Effector memory CD8-positive, alpha-beta T cell (primary cell): ENCODE results near the gene MAPK4.

Experiments used
- ATAC-seq: fragments of 150-1000 bp; cut with Tn5 transposase; replicated peaks from 2 replicates; pipeline ENCODE4 v1.10.0; 2021; ENCODE audit warnings: mild to moderate bottlenecking, moderate library complexity
- DNase-seq, 3 experiments: peaks; one replicate each; pipeline ENCODE4 v3.0.0; 2021
- H3K27ac Mint-ChIP-seq, 2 donors: one replicate each; pipeline ENCODE4 v1.8.0; 2022; ENCODE audit warnings: mild to moderate bottlenecking in 2 of 2, mixed read lengths in 2 of 2, moderate library complexity in 2 of 2
- H3K27me3 Mint-ChIP-seq, 2 donors: one replicate each; pipeline ENCODE4 v1.8.0; 2022; ENCODE audit warnings: mixed read lengths in 2 of 2
- H3K36me3 Mint-ChIP-seq: one replicate; pipeline ENCODE4 v1.8.0; 2022; ENCODE audit warnings: mild to moderate bottlenecking, moderate library complexity, mixed read lengths; ENCODE audit not compliant: insufficient read depth
- H3K4me1 Mint-ChIP-seq, 2 donors: one replicate each; pipeline ENCODE4 v1.8.0; 2022; ENCODE audit warnings: low read depth in 2 of 2, mixed read lengths in 2 of 2
- H3K4me3 Mint-ChIP-seq, 2 donors: one replicate each; pipeline ENCODE4 v1.8.0; 2022; ENCODE audit warnings: mild to moderate bottlenecking in 2 of 2, mixed read lengths in 2 of 2, moderate library complexity in 2 of 2
- H3K9me3 Mint-ChIP-seq, 2 donors: one replicate each; pipeline ENCODE4 v1.8.0; 2022; ENCODE audit warnings: mixed read lengths in 2 of 2

The MAPK4 gene

DNA sequence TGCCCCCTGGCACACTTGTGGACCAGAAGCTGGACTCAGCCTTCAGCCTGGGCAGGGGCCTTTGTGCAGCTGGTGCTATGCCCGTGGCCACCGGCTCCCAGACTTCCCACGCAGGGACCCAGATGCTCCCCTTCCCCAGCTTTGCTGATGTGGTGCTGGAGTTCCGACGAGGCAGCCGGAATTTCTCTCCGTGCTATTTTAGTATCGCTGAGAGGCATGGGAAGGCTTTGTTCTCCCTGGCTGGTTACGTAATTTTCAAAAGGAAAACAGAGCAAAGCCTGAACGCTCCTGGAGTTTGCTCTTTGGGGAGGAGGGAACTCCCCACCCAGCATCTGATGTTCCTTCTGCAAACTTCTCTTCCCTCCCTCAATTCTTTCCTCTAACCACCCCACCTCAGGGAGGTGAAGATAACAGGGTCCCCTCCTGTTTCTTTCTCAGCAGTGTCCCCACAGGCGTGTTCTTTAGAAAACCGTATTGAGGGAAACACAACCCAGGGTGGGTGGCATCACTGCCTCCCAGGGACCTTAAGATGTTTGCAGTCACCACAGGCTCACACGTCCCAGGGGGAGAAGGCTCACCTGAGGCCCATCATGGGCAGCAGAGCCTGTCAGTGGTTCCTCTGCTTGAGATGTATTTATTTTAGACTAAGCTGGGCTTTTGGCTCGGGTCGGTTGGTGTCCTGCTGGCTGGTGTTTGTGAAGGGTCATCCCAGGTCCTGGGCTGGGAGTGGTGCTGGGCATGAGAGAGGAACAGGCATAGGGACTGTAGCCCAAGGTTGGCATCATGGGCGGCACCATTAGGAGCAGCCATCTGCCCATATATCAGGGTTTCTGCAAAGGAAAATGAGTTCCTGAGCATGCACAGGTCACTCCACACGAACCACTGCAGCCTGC lies 95.0 kb downstream of the MAPK4 start:
- H3K27me3 Mint-ChIP-seq = peaks cover 24 to 47% of the 10 kb centered on the region in 2 donors
- H3K36me3 Mint-ChIP-seq = no peaks in the 10 kb centered on the region

DNA sequence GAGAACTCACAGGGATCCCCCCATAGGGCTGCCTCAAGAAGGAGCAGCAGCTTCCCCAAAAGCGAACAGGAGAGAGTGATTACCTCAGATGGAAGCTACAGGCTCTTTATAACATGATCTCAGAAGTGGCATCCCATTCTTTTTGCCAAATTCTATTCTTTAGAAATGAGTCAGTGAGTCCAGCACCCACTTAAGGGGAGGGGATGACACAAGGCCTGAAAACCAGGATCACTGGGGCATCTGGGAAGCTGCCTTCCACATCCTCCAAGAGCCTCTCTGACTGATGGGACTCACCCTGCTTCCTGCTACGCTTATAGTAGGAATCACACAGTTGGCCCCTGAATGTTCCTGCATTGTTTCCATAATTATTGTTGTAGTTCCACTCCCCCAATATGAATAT lies 96.5 kb downstream of the MAPK4 start:
- no peak for DNase-seq
- Mint-ChIP-seq H3K27me3 (peaks cover 16 to 39% of the 10 kb centered on the region in 2 donors), H3K36me3 (no peaks in the 10 kb centered on the region), H3K4me1 (peaks cover 0 to 2% of the 10 kb centered on the region in 2 donors), H3K9me3 (peaks cover 0 to 2% of the 10 kb centered on the region in 2 donors), H3K27ac (no peak overlapping the region), H3K4me3 (no peak overlapping the region)
- ATAC-seq = no peak

More for the DNA sequence above, 95.0 kb downstream of the MAPK4 start:
- no peak for ATAC-seq
- no peak for DNase-seq
- peaks cover 0 to 2% of the 10 kb centered on the region in 2 donors for H3K9me3 Mint-ChIP-seq
- no peak overlapping the region for H3K27ac Mint-ChIP-seq
- no peak overlapping the region for H3K4me3 Mint-ChIP-seq
- H3K4me1 Mint-ChIP-seq = peaks cover 0 to 2% of the 10 kb centered on the region in 2 donors

DNA sequence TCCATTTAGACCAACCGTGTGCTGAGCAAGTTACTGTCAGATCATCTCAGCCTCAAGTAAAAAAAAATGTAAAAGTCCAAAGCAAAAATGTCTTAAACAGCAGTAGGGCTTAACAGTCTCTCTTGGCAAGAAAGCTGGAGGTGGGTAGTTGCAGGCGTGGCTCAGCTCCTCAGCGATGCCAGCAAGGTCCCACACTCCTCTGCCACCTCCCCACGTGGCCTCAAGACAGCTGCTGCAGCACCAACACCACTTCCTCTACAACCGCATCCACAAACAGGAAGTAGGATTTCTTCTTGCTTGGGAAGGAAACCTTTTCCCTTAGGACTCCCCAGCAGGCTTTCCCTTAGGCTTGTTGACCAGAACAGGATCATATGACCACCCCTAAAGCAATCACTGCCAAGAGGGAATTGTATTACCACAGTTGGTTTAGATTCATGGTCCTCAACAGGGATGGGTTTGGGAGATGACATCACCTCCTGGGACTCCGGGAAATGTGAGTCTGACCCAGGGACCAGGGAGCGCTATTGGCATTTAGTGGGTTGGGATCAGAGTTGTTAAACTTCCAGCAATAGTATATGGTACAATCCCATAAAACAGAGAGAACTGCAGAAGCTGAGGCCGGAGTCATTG lies 97.1 kb downstream of the MAPK4 start:
- Mint-ChIP-seq H3K4me3 (no peak overlapping the region), H3K4me1 (peaks cover 0 to 2% of the 10 kb centered on the region in 2 donors), H3K27ac (no peak overlapping the region), H3K36me3 (no peaks in the 10 kb centered on the region), H3K9me3 (peaks cover 0 to 3% of the 10 kb centered on the region in 2 donors), H3K27me3 (peaks cover 15 to 39% of the 10 kb centered on the region in 2 donors)
- DNase-seq = no peak
- no peak for ATAC-seq

DNA sequence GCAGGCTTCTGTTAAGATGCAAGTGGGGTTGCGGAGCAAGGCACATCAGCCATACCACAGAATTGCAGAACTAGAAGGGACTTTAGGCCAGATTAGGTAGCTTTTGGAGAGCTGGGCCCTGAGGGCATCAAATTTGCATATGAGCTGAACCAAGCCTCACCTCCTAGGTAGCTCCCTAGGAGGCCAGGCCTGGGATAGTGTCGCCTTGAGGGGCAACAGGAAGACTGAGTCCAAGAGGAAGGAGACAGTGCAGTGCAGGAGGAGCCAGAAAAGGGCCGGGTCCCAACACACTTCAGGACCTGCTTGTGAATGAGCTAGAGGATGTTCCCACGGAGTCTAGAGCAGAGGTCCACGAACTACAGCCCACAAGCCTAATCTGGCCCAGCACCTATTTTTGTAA lies 98.7 kb downstream of the MAPK4 start:
- Mint-ChIP-seq H3K36me3 (no peaks in the 10 kb centered on the region), H3K27ac (no peak overlapping the region), H3K27me3 (peaks cover 15 to 39% of the 10 kb centered on the region in 2 donors), H3K4me3 (no peak overlapping the region), H3K9me3 (peaks cover 0 to 5% of the 10 kb centered on the region in 2 donors), H3K4me1 (peaks cover 0 to 2% of the 10 kb centered on the region in 2 donors)
- no peak for ATAC-seq
- DNase-seq = no peak

DNA sequence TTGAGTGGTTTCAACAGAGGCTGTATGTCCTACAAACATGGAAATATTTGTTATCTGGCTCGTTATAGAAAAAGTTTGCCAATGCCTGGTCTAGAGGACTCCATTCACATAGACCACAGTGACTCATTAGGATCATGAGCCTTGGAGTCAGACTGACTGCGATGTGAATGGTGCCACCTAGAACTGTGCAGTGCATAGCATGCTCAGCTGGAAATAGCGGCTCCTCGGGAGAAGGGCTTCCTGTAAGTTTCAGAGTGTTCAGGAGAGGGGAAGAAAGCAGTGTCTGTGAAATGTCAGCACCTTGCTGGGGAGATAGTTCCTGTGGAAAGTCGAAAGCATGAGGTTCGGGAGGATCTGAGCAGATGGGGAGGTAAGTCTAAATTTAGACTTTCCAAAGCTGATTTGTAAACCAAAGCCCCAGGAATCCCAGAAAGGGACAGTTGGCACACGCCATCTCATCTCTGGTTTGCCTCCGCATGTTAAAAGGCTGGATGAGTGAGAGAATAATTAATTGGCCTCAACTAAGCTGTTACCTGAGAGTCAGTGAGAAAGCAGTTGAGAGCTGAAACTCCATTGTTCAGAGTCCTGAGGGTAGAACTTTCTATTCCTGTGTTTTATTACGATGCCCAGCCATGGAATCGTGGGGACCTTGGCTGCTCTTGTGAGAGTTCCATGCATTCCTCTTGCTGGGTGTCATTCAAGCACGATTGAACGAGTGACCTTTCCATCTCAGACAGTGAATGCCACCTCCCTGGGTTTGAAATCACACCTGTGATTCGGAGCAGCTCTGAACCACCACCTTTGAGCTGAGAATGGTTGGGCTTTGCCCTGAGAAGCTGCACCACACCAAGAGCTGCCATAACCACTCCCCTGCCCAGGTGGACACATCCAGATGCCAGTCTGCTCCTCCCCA lies 99.5 kb downstream of the MAPK4 start:
- Mint-ChIP-seq H3K36me3 (no peaks in the 10 kb centered on the region), H3K27ac (no peak overlapping the region), H3K4me3 (no peak overlapping the region), H3K9me3 (peaks cover 0 to 5% of the 10 kb centered on the region in 2 donors), H3K27me3 (peaks cover 15 to 39% of the 10 kb centered on the region in 2 donors), H3K4me1 (peaks cover 0 to 2% of the 10 kb centered on the region in 2 donors)
- DNase-seq (no peak), ATAC-seq (no peak)

DNA sequence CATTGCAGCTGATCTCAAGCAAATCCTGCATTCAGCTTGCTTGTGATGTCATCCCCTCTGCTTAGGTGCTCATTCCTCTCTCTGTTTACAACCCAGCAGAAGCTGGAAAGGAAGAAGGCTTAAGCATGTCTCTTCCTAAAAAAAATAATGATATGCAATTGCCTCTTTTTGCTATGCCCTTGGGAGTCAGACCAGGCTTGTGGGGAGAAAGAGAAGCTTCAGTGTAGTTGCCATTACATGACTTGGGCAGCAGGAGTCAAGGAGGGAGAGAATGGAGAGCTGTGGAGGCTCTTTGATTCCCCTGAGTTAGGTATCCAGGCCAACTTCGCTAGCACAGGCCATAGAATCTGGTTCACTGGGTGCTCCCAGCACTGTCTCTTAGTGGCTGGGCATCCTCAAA lies 101.1 kb downstream of the MAPK4 start:
- H3K4me3 Mint-ChIP-seq = no peak overlapping the region

DNA sequence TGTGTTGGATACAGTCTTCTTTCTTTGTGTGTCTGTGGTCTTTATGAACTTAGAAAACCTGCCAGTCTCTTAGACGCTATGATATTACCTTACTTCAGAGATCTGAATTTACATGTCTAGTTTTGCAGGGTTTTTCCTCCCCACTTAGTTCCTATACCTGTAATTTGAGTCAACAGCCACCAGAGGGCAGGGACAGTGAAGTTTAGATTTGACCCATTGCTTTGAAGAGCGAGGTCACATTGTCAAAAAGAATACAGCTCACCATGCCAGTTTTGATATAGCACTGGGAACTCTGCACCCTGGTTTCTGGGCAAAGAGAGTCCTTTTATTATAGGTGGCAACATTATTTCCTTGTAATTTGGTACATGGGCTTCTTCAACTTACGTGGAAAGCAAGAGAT lies 102.3 kb downstream of the MAPK4 start:
- Mint-ChIP-seq H3K36me3 (no peaks in the 10 kb centered on the region), H3K4me1 (no peaks in the 10 kb centered on the region), H3K27ac (no peak overlapping the region), H3K27me3 (peaks cover 5 to 21% of the 10 kb centered on the region in 2 donors), H3K4me3 (no peak overlapping the region), H3K9me3 (peaks cover 0 to 5% of the 10 kb centered on the region in 2 donors)
- DNase-seq (no peak), ATAC-seq (no peak)

More for the DNA sequence above, 101.1 kb downstream of the MAPK4 start:
- ATAC-seq (no peak), DNase-seq (no peak)
- H3K4me1 Mint-ChIP-seq = peaks cover 0 to 2% of the 10 kb centered on the region in 2 donors
- H3K27ac Mint-ChIP-seq = no peak overlapping the region
- H3K27me3 Mint-ChIP-seq = peaks cover 5 to 25% of the 10 kb centered on the region in 2 donors
- H3K36me3 Mint-ChIP-seq = no peaks in the 10 kb centered on the region
- H3K9me3 Mint-ChIP-seq = peaks cover 0 to 5% of the 10 kb centered on the region in 2 donors

DNA sequence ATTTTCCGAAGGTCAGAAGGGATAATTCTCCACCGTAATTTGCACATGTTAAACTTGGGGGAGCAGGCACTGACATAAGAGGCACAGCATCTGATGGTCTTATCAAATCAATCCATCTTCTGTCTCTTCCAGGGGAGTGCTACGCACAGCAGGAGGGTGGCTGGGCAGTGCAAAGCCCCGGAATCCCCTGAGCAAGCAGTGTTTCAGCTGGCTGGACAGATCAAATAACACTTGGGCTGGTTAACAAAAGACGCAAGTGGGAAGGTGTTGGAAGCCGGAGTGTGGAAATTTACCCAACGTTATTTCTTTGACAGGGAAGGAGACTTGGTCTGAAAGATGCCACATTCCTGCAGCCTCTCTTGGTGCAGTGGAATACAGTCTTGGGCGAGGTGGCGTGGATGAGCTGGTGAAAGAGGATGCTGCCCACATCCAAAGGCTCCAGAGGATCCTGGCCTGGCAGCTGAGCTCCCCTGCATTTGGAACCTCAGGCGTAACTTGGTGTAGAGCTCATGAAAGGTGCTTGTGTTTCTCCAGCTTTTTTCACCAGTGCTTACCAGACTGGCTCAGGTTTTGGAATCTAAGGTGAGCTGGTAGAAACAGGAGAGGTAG lies 103.0 kb downstream of the MAPK4 start:
- Mint-ChIP-seq H3K36me3 (no peaks in the 10 kb centered on the region), H3K4me1 (no peaks in the 10 kb centered on the region), H3K4me3 (no peak overlapping the region), H3K9me3 (peaks cover 0 to 5% of the 10 kb centered on the region in 2 donors), H3K27ac (no peak overlapping the region), H3K27me3 (peaks cover 5 to 25% of the 10 kb centered on the region in 2 donors)
- ATAC-seq = no peak
- no peak for DNase-seq

DNA sequence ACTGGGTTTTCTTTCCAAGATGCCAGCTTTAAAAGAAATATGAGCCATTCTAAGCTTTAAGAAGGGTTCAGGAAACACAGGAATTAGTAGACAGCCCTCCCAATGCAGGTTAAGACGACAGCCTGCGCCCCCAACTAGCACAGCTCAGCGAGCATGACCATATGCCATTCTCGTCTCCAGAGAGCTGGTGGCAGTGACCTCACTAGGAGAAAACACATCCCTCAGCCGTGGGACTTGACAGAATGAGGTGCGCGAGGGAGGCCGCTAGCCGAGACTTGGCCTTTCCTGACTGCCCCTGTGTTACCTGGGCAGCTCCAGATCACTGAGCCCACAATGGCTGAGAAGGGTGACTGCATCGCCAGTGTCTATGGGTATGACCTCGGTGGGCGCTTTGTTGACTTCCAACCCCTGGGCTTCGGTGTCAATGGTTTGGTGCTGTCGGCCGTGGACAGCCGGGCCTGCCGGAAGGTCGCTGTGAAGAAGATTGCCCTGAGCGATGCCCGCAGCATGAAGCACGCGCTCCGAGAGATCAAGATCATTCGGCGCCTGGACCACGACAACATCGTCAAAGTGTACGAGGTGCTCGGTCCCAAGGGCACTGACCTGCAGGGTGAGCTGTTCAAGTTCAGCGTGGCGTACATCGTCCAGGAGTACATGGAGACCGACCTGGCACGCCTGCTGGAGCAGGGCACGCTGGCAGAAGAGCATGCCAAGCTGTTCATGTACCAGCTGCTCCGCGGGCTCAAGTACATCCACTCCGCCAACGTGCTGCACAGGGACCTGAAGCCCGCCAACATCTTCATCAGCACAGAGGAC lies 103.9 kb downstream of the MAPK4 start:
- H3K27me3 Mint-ChIP-seq = peaks cover 5 to 18% of the 10 kb centered on the region in 2 donors
- ATAC-seq (no peak), DNase-seq (no peak)
- no peak overlapping the region for H3K4me3 Mint-ChIP-seq
- H3K27ac Mint-ChIP-seq = no peak overlapping the region
- H3K4me1 Mint-ChIP-seq = no peaks in the 10 kb centered on the region
- peaks cover 0 to 5% of the 10 kb centered on the region in 2 donors for H3K9me3 Mint-ChIP-seq
- no peaks in the 10 kb centered on the region for H3K36me3 Mint-ChIP-seq

DNA sequence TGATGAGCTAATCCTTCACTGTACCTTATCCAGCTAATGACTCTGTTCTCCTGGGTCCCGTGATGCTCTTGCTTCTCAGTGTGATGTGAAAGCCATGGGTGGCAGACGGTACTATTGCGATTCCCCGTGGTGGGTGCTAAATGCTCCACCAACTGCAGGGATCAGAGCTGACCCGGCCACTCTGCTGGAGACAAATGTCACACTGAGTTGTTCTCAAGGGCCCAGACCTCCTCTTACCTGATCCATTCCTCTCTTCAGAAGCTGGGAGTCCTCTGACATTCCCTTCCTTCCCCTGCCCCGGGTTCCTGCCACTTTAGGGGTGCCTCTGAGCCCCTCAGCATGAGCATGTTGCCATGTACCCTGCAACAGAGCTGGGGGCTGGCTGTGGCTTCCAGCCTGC lies 105.1 kb downstream of the MAPK4 start:
- Mint-ChIP-seq H3K27ac (no peak overlapping the region), H3K27me3 (peaks cover 0 to 10% of the 10 kb centered on the region in 2 donors), H3K36me3 (no peaks in the 10 kb centered on the region), H3K4me3 (no peak overlapping the region), H3K4me1 (no peaks in the 10 kb centered on the region), H3K9me3 (peaks cover 0 to 4% of the 10 kb centered on the region in 2 donors)
- ATAC-seq = no peak
- DNase-seq = no peak

DNA sequence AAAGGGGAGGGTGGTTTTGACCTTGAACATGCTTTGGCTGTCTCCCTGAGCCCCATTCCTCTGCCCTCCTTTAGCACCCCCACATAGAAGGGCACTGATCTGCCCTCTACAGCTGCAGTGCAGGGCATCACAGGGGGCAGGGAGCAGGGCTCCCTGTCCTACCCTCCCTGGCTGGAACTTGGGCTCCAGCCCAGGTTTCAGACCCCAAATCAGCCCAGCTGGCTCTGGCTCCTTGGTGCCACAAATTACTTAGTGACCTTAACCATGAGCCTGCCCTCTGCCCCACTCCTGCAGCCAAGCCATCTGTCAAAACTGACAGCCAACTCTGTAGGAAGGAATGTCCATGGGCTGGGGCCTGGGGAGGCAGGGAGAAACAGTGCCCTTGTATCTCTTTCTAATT lies 105.6 kb downstream of the MAPK4 start:
- H3K4me1 Mint-ChIP-seq = no peaks in the 10 kb centered on the region
- peaks cover 0 to 4% of the 10 kb centered on the region in 2 donors for H3K9me3 Mint-ChIP-seq
- H3K27me3 Mint-ChIP-seq = peaks cover 0 to 10% of the 10 kb centered on the region in 2 donors
- DNase-seq = no peak
- H3K36me3 Mint-ChIP-seq = no peaks in the 10 kb centered on the region
- no peak overlapping the region for H3K4me3 Mint-ChIP-seq
- H3K27ac Mint-ChIP-seq = no peak overlapping the region
- ATAC-seq = no peak

DNA sequence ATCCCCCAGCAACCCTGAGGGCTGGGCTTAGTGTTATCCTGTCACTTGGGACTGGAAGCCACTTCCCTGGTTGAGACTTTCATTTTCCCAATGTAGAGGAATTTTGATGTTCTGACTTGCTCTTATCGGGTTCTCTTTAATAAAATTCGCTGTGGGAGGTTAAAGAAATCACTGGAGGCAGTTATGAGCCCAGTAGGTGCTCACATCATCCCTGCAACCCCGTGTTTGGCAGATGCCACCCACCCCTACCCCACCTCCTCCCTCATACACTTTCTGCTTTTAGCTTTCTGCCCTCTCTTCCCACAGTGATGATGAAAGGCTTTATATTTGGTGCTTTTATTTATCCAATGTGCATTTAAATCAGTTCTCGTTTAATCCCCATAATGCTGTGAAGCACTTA lies 106.6 kb downstream of the MAPK4 start:
- peaks cover 0 to 10% of the 10 kb centered on the region in 2 donors for H3K27me3 Mint-ChIP-seq
- H3K36me3 Mint-ChIP-seq = no peaks in the 10 kb centered on the region
- no peak overlapping the region for H3K4me3 Mint-ChIP-seq
- H3K9me3 Mint-ChIP-seq = peaks cover 0 to 4% of the 10 kb centered on the region in 2 donors
- no peak for ATAC-seq
- DNase-seq = no peak
- no peaks in the 10 kb centered on the region for H3K4me1 Mint-ChIP-seq
- H3K27ac Mint-ChIP-seq = no peak overlapping the region
